Keratinocyte (primary cell): ENCODE results near the gene RGS6. TPM values are rescaled to one million over a fixed set of nuclear protein-coding genes. Genes with fewer than 3 reads are reported as not detected.

Experiments used
- DNase-seq: peaks from one replicate; pipeline ENCODE4 v3.0.0-alpha.2; 2011; ENCODE audit warnings: low read depth, missing footprints, low spot score
- FAIRE-seq: peaks from 2 replicates; lab custom pipeline; 2011; peaks lifted over from hg19 to GRCh38; lab: Jason Lieb, UNC
- H2AFZ ChIP-seq: 2 replicates; pipeline ENCODE4 v1.6.0; 2012; ENCODE audit warnings: low read length, control low read depth, inconsistent platforms; ENCODE audit not compliant: control insufficient read depth
- H3K27ac ChIP-seq: 2 replicates; pipeline ENCODE4 v1.5.1; 2011; ENCODE audit warnings: low read length; ENCODE audit not compliant: control insufficient read depth, insufficient read depth
- H3K27me3 ChIP-seq: 3 replicates; pipeline ENCODE4 v1.6.0; 2011; ENCODE audit warnings: low read length; ENCODE audit not compliant: control insufficient read depth, insufficient read depth; ENCODE audit errors: extremely low read depth
- H3K36me3 ChIP-seq, 2 experiments: 2 replicates in 1 of 2; 3 replicates in 1 of 2; pipeline ENCODE4 v1.5.1; 2011; ENCODE audit warnings: low read length in 2 of 2, mild to moderate bottlenecking in 1 of 2; ENCODE audit not compliant: control insufficient read depth in 2 of 2, insufficient read depth in 2 of 2; ENCODE audit errors: extremely low read depth in 1 of 2
- H3K4me1 ChIP-seq: 3 replicates; pipeline ENCODE4 v1.5.1; 2011; ENCODE audit warnings: low read length; ENCODE audit not compliant: control insufficient read depth, insufficient read depth; ENCODE audit errors: extremely low read depth
- H3K4me2 ChIP-seq: 3 replicates; pipeline ENCODE4 v1.6.0; 2011; ENCODE audit warnings: low read depth, low read length; ENCODE audit not compliant: control insufficient read depth, insufficient read depth; ENCODE audit errors: extremely low read depth
- H3K4me3 ChIP-seq, 3 experiments: fragments of 200-600 bp in 1 of 3; sonication (generic) in 1 of 3; 2 replicates in 2 of 3; 3 replicates in 1 of 3; pipeline ENCODE4 v1.5.1; 2011 to 2016; ENCODE audit warnings: low read length in 3 of 3, mild to moderate bottlenecking in 3 of 3, control low read depth in 2 of 3, inconsistent platforms in 1 of 3, low read depth in 1 of 3, mixed read lengths in 1 of 3, mixed run types in 1 of 3, moderate library complexity in 1 of 3; ENCODE audit not compliant: control insufficient read depth in 2 of 3, insufficient read depth in 2 of 3; ENCODE audit errors: extremely low read depth in 1 of 3
- H3K79me2 ChIP-seq: 2 replicates; pipeline ENCODE4 v1.6.0; 2012; ENCODE audit warnings: low read length; ENCODE audit not compliant: control insufficient read depth, insufficient read depth
- H3K9ac ChIP-seq: 3 replicates; pipeline ENCODE4 v1.6.0; 2011; ENCODE audit warnings: low read length; ENCODE audit not compliant: control insufficient read depth, insufficient read depth; ENCODE audit errors: extremely low read depth
- H3K9me1 ChIP-seq: 3 replicates; pipeline ENCODE4 v1.6.0; 2011; ENCODE audit warnings: low read length; ENCODE audit not compliant: control insufficient read depth, insufficient read depth; ENCODE audit errors: extremely low read depth
- H3K9me3 ChIP-seq: 2 replicates; pipeline ENCODE4 v1.5.1; 2012; ENCODE audit warnings: low read depth, low read length; ENCODE audit not compliant: control insufficient read depth
- H4K20me1 ChIP-seq: 3 replicates; pipeline ENCODE4 v1.6.0; 2011; ENCODE audit warnings: low read length; ENCODE audit not compliant: control insufficient read depth, insufficient read depth; ENCODE audit errors: extremely low read depth
- EZH2 ChIP-seq: IDR thresholded peaks from one replicate; pipeline ENCODE4 v1.6.1; 2012; ENCODE audit warnings: inconsistent platforms, mild to moderate bottlenecking, low read length, moderate library complexity
- dilution Hi-C: fragments of 300-500 bp; cut with MboI; formaldehyde crosslinking; loops from one replicate; pipeline ENCODE4 v1.7.0; 2020; ENCODE audit warnings: low sequenced_read_pairs; ENCODE audit not compliant: extremely low pct_ligation_motif_present
- polyA plus RNA-seq, 5 experiments: library from polyadenylated mRNA; depleted of rRNA in 3 of 5; stranded (reverse) in 3 of 5; stranded (forward) in 1 of 5; unstranded in 1 of 5; fragments of >200 nt; gene quantifications; 1 replicate in 1 of 5; 2 replicates in 3 of 5; 3 replicates in 1 of 5; pipeline versions ENCODE4 v1.2.1 to v1.2.3, GENCODE V29; 2011 to 2012; ENCODE audit warnings: missing spikeins in 2 of 5, low read depth in 1 of 5, low replicate concordance in 1 of 5
- TF ChIP-seq, protein P1 (sequence below), 3 experiments: IDR thresholded peaks in 1 of 3; conservative IDR thresholded peaks in 1 of 3; optimal IDR thresholded peaks in 1 of 3; 2 replicates in 2 of 3; 3 replicates in 1 of 3; pipeline versions ENCODE3 to v1.5.1; 2011; ENCODE audit warnings: low read length in 3 of 3, mild to moderate bottlenecking in 3 of 3, moderate library complexity in 2 of 3, control low read depth in 1 of 3, inconsistent platforms in 1 of 3; ENCODE audit not compliant: insufficient read depth in 2 of 3; ENCODE audit errors: extremely low read depth in 1 of 3

RGS6 gene
- polyA plus RNA-seq, 1 donor (not counting 4 experiments of a cell fraction or from before 2014, with no cell fraction given): not detected

DNA sequence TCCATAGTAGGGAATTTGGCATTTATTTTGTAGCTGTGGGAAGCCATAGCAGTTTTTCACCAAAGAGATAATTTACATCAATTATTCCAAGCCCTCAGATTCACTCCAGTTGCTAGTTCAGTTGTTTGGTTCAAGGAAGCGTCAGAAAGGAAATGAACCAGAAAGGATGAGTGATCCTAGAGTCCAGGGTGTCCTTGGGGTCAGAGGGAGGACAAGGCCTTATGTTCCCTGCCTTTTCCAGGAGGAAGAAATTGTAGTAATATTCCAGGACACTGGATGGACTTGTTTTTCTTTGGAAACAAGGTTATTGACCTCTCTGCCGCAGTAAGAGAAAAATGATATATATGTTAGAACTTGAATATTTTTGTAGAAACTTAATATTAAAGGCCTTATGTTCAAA lies 409.5 kb downstream of the RGS6 start:
- no peak overlapping the region for H2AFZ ChIP-seq
- H3K4me1 ChIP-seq: no peaks in the 10 kb centered on the region
- no peaks in the 10 kb centered on the region for H3K79me2 ChIP-seq
- no peaks in the 10 kb centered on the region for H3K9me3 ChIP-seq
- FAIRE-seq: no peak
- H3K36me3 ChIP-seq: no peaks in the 10 kb centered on the region
- H3K4me2 ChIP-seq: no peak overlapping the region
- TF ChIP-seq EZH2: no peak
- TF ChIP-seq, protein P1, sequence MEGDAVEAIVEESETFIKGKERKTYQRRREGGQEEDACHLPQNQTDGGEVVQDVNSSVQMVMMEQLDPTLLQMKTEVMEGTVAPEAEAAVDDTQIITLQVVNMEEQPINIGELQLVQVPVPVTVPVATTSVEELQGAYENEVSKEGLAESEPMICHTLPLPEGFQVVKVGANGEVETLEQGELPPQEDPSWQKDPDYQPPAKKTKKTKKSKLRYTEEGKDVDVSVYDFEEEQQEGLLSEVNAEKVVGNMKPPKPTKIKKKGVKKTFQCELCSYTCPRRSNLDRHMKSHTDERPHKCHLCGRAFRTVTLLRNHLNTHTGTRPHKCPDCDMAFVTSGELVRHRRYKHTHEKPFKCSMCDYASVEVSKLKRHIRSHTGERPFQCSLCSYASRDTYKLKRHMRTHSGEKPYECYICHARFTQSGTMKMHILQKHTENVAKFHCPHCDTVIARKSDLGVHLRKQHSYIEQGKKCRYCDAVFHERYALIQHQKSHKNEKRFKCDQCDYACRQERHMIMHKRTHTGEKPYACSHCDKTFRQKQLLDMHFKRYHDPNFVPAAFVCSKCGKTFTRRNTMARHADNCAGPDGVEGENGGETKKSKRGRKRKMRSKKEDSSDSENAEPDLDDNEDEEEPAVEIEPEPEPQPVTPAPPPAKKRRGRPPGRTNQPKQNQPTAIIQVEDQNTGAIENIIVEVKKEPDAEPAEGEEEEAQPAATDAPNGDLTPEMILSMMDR (optimal IDR thresholded peaks at IDR 0.05 in 1 of 3, IDR thresholded peaks at IDR 0.05 in 1 of 3, conservative IDR thresholded peaks at IDR 0.05 in 1 of 3; ENCODE audit: extremely low read depth in 1 of 3, insufficient read depth in 2 of 3, low read length in 3 of 3): no peak
- no peak overlapping the region for H3K4me3 ChIP-seq
- H3K27me3 ChIP-seq: no peaks in the 10 kb centered on the region
- no peak overlapping the region for H3K9ac ChIP-seq
- no peaks in the 10 kb centered on the region for H4K20me1 ChIP-seq
- H3K9me1 ChIP-seq: no peaks in the 10 kb centered on the region
- dilution Hi-C loops: no loop called here
- no peak for DNase-seq
- H3K27ac ChIP-seq: no peak overlapping the region

GRCh38 chr14:72347118-72347517 lies 414.9 kb downstream of the RGS6 start:
- H3K27me3 ChIP-seq: no peaks in the 10 kb centered on the region
- DNase-seq (no peak), FAIRE-seq (no peak)
- no peaks in the 10 kb centered on the region for H3K79me2 ChIP-seq
- dilution Hi-C loops: no loop called here
- H3K4me2 ChIP-seq: no peak overlapping the region
- H3K9me3 ChIP-seq: no peaks in the 10 kb centered on the region
- no peaks in the 10 kb centered on the region for H3K36me3 ChIP-seq
- H3K4me1 ChIP-seq: no peaks in the 10 kb centered on the region
- no peak for TF ChIP-seq EZH2
- TF ChIP-seq, protein P1 (optimal IDR thresholded peaks at IDR 0.05 in 1 of 3, IDR thresholded peaks at IDR 0.05 in 1 of 3, conservative IDR thresholded peaks at IDR 0.05 in 1 of 3; ENCODE audit: extremely low read depth in 1 of 3, insufficient read depth in 2 of 3, low read length in 3 of 3): no peak
- H2AFZ ChIP-seq: no peak overlapping the region
- no peak overlapping the region for H3K4me3 ChIP-seq
- no peak overlapping the region for H3K9ac ChIP-seq
- H3K9me1 ChIP-seq: no peaks in the 10 kb centered on the region
- H4K20me1 ChIP-seq: no peaks in the 10 kb centered on the region
- no peak overlapping the region for H3K27ac ChIP-seq
